ENCODE data around the gene PPEF2. TPM values are rescaled to one million over a fixed set of nuclear protein-coding genes. Genes with fewer than 3 reads are reported as not detected.

PPEF2 gene
- total RNA-seq, 1 experiment from 2014 or later = not detected

- Histone ChIP-seq H3F3A (ENCODE audit: insufficient read depth, low read depth) (0 out of 2 replicates have a peak, but pooled peaks cover 4% of the 10 kb centered on the region), H3K9me3 (ENCODE audit: insufficient read depth, low read depth) (no peaks in the 10 kb centered on the region), H3K27me3 (ENCODE audit: insufficient read depth, low read depth) (no peaks in the 10 kb centered on the region), H3K4me3 (no peak overlapping the region), H4K20me1 (ENCODE audit: insufficient read depth) (no peaks in the 10 kb centered on the region), H3K36me3 (ENCODE audit: low read depth) (no peaks in the 10 kb centered on the region), H3K79me2 (ENCODE audit: low read depth) (no peaks in the 10 kb centered on the region), H3K27ac (no peak overlapping the region), H2AFZ (no peak overlapping the region), H3K4me1 (replicated peaks; ENCODE audit: insufficient read depth) (no peaks in the 10 kb centered on the region), H3K4me2 (no peak overlapping the region), H3K9me2 (ENCODE audit: insufficient read depth) (no peaks in the 10 kb centered on the region)
- BruUV-seq (replicated peaks) = no TSS peak
- TF ChIP-seq EZH2 (IDR thresholded peaks at IDR 0.05; ENCODE audit: low read depth) = no peak
- TF ChIP-seq, protein P1, sequence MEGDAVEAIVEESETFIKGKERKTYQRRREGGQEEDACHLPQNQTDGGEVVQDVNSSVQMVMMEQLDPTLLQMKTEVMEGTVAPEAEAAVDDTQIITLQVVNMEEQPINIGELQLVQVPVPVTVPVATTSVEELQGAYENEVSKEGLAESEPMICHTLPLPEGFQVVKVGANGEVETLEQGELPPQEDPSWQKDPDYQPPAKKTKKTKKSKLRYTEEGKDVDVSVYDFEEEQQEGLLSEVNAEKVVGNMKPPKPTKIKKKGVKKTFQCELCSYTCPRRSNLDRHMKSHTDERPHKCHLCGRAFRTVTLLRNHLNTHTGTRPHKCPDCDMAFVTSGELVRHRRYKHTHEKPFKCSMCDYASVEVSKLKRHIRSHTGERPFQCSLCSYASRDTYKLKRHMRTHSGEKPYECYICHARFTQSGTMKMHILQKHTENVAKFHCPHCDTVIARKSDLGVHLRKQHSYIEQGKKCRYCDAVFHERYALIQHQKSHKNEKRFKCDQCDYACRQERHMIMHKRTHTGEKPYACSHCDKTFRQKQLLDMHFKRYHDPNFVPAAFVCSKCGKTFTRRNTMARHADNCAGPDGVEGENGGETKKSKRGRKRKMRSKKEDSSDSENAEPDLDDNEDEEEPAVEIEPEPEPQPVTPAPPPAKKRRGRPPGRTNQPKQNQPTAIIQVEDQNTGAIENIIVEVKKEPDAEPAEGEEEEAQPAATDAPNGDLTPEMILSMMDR (conservative IDR thresholded peaks at IDR 0.05) = no peak
- no peak for DNase-seq
- intact Hi-C loops (cut with micrococcal nuclease; ENCODE audit: unreplicated experiment) = no loop called here
- ChIA-PET POLR2A (ENCODE audit: unreplicated experiment) (no interaction called here), CTCF (no interaction called here)
Measured at GRCh38 chr4:75821216-75821615, 81.0 kb downstream of the PPEF2 start.

GRCh38 chr4:75820676-75821075 lies 81.6 kb downstream of the PPEF2 start:
- TF ChIP-seq, protein P1 (conservative IDR thresholded peaks at IDR 0.05) = no peak
- no peak for TF ChIP-seq EZH2 (IDR thresholded peaks at IDR 0.05; ENCODE audit: low read depth)
- H3K4me2 ChIP-seq = no peak overlapping the region
- H3K36me3 ChIP-seq (ENCODE audit: low read depth) = no peaks in the 10 kb centered on the region
- no peak for DNase-seq
- H3K9me2 ChIP-seq (ENCODE audit: insufficient read depth) = no peaks in the 10 kb centered on the region
- ChIA-PET POLR2A (ENCODE audit: unreplicated experiment) (no interaction called here), CTCF (no interaction called here)
- no peak overlapping the region for H3K27ac ChIP-seq
- H3K4me1 ChIP-seq (replicated peaks; ENCODE audit: insufficient read depth) = no peaks in the 10 kb centered on the region
- no peaks in the 10 kb centered on the region for H3K9me3 ChIP-seq (ENCODE audit: insufficient read depth, low read depth)
- 0 out of 2 replicates have a peak, but pooled peaks cover 4% of the 10 kb centered on the region for H3F3A ChIP-seq (ENCODE audit: insufficient read depth, low read depth)
- H3K27me3 ChIP-seq (ENCODE audit: insufficient read depth, low read depth) = no peaks in the 10 kb centered on the region
- H4K20me1 ChIP-seq (ENCODE audit: insufficient read depth) = no peaks in the 10 kb centered on the region
- H2AFZ ChIP-seq = no peak overlapping the region
- H3K79me2 ChIP-seq (ENCODE audit: low read depth) = no peaks in the 10 kb centered on the region
- no TSS peak for BruUV-seq (replicated peaks)
- intact Hi-C loops (cut with micrococcal nuclease; ENCODE audit: unreplicated experiment) = no loop called here
- no peak overlapping the region for H3K4me3 ChIP-seq

GRCh38 chr4:75820197-75820596 lies 82.1 kb downstream of the PPEF2 start:
- no peaks in the 10 kb centered on the region for H3K9me2 ChIP-seq (ENCODE audit: insufficient read depth)
- intact Hi-C loops (cut with micrococcal nuclease; ENCODE audit: unreplicated experiment) = no loop called here
- H3K4me1 ChIP-seq (replicated peaks; ENCODE audit: insufficient read depth) = no peaks in the 10 kb centered on the region
- no peak overlapping the region for H3K27ac ChIP-seq
- DNase-seq = no peak
- 0 out of 2 replicates have a peak, but pooled peaks cover 4% of the 10 kb centered on the region for H3F3A ChIP-seq (ENCODE audit: insufficient read depth, low read depth)
- no peak for TF ChIP-seq EZH2 (IDR thresholded peaks at IDR 0.05; ENCODE audit: low read depth)
- TF ChIP-seq, protein P1 (conservative IDR thresholded peaks at IDR 0.05) = no peak
- H3K9me3 ChIP-seq (ENCODE audit: insufficient read depth, low read depth) = no peaks in the 10 kb centered on the region
- H3K79me2 ChIP-seq (ENCODE audit: low read depth) = no peaks in the 10 kb centered on the region
- ChIA-PET POLR2A (ENCODE audit: unreplicated experiment) (no interaction called here), CTCF (no interaction called here)
- no peaks in the 10 kb centered on the region for H3K36me3 ChIP-seq (ENCODE audit: low read depth)
- no peak overlapping the region for H3K4me2 ChIP-seq
- no TSS peak for BruUV-seq (replicated peaks)
- H3K27me3 ChIP-seq (ENCODE audit: insufficient read depth, low read depth) = no peaks in the 10 kb centered on the region
- no peak overlapping the region for H3K4me3 ChIP-seq
- no peak overlapping the region for H2AFZ ChIP-seq
- H4K20me1 ChIP-seq (ENCODE audit: insufficient read depth) = no peaks in the 10 kb centered on the region

All from PC-9 (cell line).